Amniotic epithelial cell (primary cell): ENCODE measurements around the gene PDE5A.
"Not testable (repeated sequence)": the region's sequence is repeated elsewhere in the genome, so short reads cannot be mapped to it uniquely, and the experiment has no call there.

ENCODE experiments used
- DNase-seq: peaks from one replicate; pipeline ENCODE4 v3.0.0-alpha.2; 2010; ENCODE audit warnings: low read depth

Gene PDE5A

DNA sequence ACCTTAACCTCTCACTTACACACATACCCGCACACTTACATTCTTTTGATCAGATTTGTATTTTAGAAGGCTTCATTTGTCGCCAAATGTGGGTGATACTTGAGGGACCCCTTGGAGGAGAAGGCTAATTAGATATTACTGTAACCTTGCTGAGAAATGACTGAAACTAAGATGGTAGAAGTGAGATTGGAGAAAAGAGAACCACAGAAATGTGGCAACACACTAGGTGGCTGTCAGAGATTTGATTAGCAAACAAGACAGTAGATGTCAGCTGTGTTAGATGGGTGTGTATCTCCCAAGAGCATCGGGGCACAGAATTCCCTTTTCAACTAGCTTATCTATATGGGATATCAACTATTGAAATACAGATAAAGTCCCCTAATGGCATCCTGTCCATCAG, 157.3 kb downstream of the PDE5A start:
- no peak for DNase-seq

DNA sequence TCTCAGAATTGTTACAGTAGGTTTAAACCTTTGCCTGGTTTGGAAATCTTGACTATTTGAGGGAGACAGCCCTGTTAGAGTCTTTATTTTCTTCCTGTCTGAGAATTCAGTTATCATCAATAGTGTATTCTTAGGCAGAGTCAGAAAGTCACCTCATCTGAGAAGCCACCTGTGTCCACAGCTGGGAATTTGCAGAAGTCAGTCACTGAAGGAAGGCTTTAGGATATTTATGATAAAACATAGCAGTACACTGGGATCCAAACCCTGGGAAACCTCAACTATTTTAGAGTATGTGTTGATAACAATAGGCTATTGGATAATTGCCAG, 157.9 kb downstream of the PDE5A start:
- DNase-seq: not testable (repeated sequence)

DNA sequence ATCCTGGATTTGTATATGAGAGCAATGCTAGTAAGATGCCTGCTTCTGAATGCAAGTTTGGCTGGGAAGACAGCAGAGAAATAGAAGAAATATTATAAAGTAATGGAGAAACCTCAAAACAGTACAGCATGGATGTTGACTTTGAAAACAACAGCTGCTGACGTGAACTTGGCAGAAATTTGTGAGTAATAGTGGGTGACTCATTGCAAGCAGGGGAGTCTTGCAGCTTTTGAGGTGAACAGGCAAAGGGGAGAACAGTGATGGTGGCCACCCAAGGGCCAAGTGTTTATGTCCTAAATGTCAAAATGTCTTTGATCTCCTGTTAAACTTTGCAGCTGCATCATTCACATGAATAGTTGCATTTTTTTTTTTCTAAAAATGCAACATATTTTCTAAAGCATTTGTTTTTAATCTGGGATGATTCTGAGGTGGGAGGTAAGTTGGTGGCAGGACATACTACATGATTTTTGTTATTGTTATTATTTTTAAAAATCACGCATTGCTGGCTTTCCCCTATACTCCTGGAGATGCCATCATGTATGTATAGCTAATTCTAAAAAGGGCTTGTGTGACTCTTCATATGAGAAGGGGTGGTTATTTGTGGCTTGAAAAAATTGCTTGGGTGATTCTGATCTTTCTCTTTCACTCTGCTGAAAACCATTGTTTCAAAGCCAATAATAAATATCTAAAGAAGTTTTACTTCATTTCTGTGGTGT, 158.4 kb downstream of the PDE5A start:
- peak; percentile 80 for DNase-seq

DNA sequence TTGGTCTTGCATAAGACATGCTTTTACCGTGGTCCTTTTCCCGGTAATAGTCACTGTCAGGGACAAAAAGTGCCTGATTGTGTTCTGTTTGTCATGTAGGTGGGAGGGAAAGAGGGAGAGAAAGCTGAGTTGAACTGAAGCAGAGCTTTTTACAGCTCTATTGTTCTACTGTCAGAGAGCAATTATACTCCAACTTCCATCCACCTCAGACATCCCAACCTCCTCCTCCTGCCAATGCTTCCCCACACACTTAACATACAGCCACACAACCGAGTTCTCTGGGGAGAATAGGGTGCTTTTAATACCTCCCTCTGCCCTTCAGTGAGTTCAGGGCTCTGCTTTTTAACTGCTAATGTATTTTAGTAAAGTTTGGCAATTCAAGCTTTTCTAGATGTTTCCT, 159.6 kb downstream of the PDE5A start:
- DNase-seq: not testable (repeated sequence)

DNA sequence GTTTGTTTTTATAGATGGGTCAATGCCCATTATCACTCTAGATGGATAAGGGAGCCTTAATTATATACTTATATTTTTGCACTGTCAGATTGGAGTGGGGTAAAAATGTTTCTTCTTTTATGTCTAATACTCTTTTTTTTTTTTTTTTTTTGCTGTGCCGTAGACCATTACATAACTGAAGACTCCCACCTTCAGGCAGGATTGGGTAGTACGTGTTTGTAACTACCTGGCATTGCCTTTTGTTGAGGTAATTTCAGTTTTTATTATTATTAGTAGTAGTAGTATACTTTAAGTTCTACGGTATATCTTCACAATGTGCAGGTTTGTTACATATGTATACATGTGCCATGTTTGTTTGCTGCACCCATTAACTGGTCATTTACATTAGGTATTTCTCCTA, 165.9 kb downstream of the PDE5A start:
- DNase-seq: not testable (repeated sequence)

DNA sequence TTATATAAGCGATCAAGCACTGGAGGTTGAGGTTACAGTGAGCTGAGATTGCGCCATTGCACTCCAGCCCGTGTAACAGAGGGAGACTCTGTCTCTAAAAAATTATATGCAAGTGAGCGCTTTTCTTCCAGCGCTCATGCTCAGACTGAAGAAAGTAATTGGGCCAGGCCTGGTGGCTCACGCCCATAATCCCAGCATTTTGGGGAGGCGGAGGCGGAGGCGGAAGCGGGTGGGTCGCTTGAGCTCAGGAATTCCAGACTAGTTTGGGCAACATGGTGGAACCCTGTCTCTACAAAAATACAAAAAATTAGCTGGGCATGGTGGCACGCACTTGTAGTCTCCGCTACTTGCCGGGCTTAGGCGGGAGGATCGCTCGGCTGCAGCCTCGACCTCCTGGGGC, 172.9 kb downstream of the PDE5A start:
- DNase-seq: not testable (repeated sequence)

DNA sequence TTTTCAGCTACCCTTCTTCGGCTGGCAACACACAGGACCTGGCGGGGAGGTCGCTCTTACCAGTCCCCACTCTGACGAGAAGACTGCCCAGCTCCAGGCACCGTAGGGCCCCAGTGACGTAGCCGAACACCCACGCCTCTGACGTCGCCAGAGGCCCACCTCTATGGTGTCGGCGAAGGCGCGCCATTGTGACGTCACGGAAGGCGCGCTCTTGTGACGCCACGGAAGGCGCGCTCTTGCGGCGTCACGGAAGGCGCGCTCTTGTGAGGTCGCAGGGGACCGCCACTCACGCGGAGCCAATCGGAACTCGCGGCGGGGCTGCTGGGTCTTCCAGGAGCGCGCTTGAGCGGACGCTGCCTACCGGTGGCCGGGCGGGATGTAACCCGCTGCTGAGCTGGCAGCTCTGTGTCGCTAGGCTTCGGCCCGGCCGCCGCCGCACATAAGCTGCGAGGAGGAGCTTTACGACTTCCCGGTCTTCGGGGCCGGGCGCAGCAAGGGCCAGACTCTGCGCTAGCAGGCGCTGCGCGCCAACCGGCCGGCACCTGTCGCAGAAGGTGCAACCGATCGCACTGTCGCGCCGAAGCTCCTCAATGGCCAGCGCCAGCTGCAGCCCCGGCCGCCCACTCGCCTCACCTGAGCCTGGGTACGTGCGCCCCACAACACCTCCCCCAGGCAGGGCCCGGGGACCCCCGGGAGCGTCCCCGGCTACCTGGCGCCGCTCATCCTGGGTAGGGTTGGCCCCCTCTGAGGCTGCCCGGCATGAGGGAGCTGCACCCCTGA, 173.9 kb downstream of the PDE5A start:
- DNase-seq: peak; percentile 89

DNA sequence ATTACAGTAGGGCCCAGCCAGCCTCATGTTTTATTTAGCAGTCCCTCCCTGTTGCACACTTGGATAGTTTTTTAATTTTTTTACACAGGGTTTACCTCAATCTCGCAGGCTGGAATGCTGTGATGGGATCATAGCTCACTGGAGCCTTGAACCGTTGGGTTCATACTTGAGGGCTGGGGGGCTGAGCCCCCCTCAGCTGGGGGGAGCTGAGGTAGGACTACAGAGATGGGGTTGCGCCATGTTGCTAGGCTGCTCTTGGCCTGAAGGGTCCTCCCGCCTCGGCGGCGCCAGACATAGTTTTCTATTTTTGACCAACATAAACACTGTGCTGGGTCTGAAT, 174.5 kb downstream of the PDE5A start:
- DNase-seq: not testable (repeated sequence)

DNA sequence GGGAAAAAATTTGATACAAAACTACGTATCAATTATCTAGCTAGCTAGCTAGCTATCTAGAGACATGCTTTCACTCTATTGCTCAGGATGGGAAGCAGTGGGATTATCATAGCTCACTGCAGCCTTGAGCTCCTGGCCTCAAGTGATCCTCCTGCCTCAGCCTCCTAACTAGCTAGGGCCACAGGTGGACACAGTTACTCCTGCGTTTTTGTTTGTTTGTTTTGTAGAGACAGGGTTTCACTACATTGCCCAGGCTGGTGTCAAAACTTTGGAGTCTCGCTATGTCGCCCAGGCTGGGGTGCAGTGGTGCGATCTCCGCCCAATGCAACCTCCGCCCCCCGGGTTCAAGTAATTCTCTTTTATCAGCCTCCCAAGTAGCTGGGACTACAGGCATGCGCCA, 175.3 kb downstream of the PDE5A start:
- DNase-seq: not testable (repeated sequence)

DNA sequence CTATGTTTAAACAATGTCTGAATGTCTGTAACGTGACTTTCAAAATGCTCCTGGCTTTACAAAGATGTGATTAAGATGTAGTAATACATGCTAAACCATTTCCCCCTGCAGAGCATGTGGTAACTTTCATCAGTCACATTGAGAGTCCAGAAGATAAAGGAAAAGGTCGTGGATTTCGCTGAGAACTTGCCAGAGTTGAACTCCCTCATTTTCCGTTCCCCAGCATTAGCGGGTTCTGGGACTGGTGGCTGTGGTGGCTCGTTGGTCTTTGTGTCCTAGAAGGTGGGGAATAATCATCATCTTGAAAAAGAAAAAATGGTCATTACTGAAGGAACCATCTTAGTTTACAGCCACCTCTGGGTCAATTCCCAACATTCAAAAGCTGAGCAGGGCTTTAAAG, 178.8 kb downstream of the PDE5A start:
- not testable (repeated sequence) for DNase-seq
